IMR-90 (cell line): ENCODE data around the gene UQCRQ. TPM values are rescaled to one million over a fixed set of nuclear protein-coding genes. Genes with fewer than 3 reads are reported as not detected.

Source experiments
- ATAC-seq: fragments of 200-7000 bp; cut with Tn5 transposase; 2 replicates; pipeline ENCODE4 v1.9.1; 2020; ENCODE audit warnings: low read depth, mild to moderate bottlenecking, moderate library complexity
- BruUV-seq: library from RNA; stranded (reverse); fragments of 400-500 nt; replicated peaks from 2 replicates; lab custom pipeline; 2021; lab: Mats Ljungman, UMichigan
- CTCF ChIA-PET: fragments of 300-600 bp; formaldehyde crosslinking; extraction: SDS; loops from one replicate; lab custom pipeline; 2021; ENCODE audit warnings: antibody characterized with exemption; lab: Yijun Ruan, JAX
- POLR2A ChIA-PET: fragments of 300-600 bp; sonication (Branson Sonifier 250); formaldehyde crosslinking; loops from one replicate; lab custom pipeline; 2022; ENCODE audit warnings: antibody characterized with exemption; ENCODE audit not compliant: unreplicated experiment; lab: Charles Lee
- DNase-seq: peaks from one replicate; pipeline ENCODE4 v3.0.0; 2013
- H2AFZ ChIP-seq: replicated peaks from 2 replicates; pipeline ENCODE3; 2013; ENCODE audit warnings: low read length, mild to moderate bottlenecking; ENCODE audit not compliant: poor library complexity
- H2AK5ac ChIP-seq: 2 replicates; pipeline ENCODE4 v1.6.1; 2013; ENCODE audit warnings: low read depth, low read length, inconsistent platforms
- H2AK9ac ChIP-seq: replicated peaks from 2 replicates; pipeline ENCODE3; 2013; ENCODE audit warnings: mild to moderate bottlenecking, low read depth, low read length, moderate library complexity; ENCODE audit not compliant: poor library complexity
- H2BK120ac ChIP-seq: 2 replicates; pipeline ENCODE4 v1.6.1; 2013; ENCODE audit warnings: low read depth, low read length, inconsistent platforms
- H2BK15ac ChIP-seq: 3 replicates; pipeline ENCODE4 v1.6.1; 2013; ENCODE audit warnings: low read depth, low read length, inconsistent platforms
- H2BK20ac ChIP-seq: 2 replicates; pipeline ENCODE4 v1.6.1; 2013; ENCODE audit warnings: low read depth, mild to moderate bottlenecking, inconsistent platforms, low read length, moderate library complexity
- H2BK5ac ChIP-seq: 2 replicates; pipeline ENCODE4 v1.6.1; 2013; ENCODE audit warnings: mild to moderate bottlenecking, low read depth, low read length, inconsistent platforms; ENCODE audit not compliant: poor library complexity, severe bottlenecking
- H3K14ac ChIP-seq: replicated peaks from 2 replicates; pipeline ENCODE4 v1.6.1; 2013; ENCODE audit warnings: low read depth, low read length, inconsistent platforms
- H3K18ac ChIP-seq: 2 replicates; pipeline ENCODE4 v1.6.1; 2013; ENCODE audit warnings: low read depth, low read length, control low read depth
- H3K23ac ChIP-seq: 2 replicates; pipeline ENCODE4 v1.6.1; 2013; ENCODE audit warnings: low read depth, low read length, inconsistent platforms
- H3K27ac ChIP-seq: 2 replicates; pipeline ENCODE4 v1.5.1; 2013; ENCODE audit warnings: mild to moderate bottlenecking, control low read depth, low read length; ENCODE audit not compliant: insufficient read depth
- H3K27me3 ChIP-seq: 2 replicates; pipeline ENCODE4 v1.6.1; 2013; ENCODE audit warnings: low read length; ENCODE audit not compliant: control insufficient read depth, insufficient read depth
- H3K36me3 ChIP-seq: 2 replicates; pipeline ENCODE4 v1.6.1; 2013; ENCODE audit warnings: low read length, mixed read lengths; ENCODE audit not compliant: control insufficient read depth, insufficient read depth
- H3K4ac ChIP-seq: 2 replicates; pipeline ENCODE4 v1.6.1; 2013; ENCODE audit warnings: low read depth, low read length, inconsistent platforms
- H3K4me1 ChIP-seq: 2 replicates; pipeline ENCODE4 v1.6.1; 2013; ENCODE audit warnings: low read length, mixed read lengths; ENCODE audit not compliant: control insufficient read depth, insufficient read depth
- H3K4me2 ChIP-seq: 2 replicates; pipeline ENCODE4 v1.6.1; 2013; ENCODE audit warnings: low read depth, mild to moderate bottlenecking, control low read depth, low read length, moderate library complexity
- H3K4me3 ChIP-seq: 2 replicates; pipeline ENCODE4 v1.5.1; 2013; ENCODE audit warnings: low read depth, mild to moderate bottlenecking, control low read depth, low read length, moderate library complexity; ENCODE audit not compliant: insufficient read depth
- H3K56ac ChIP-seq: 2 replicates; pipeline ENCODE4 v1.6.1; 2013; ENCODE audit warnings: low read length, inconsistent platforms; ENCODE audit not compliant: insufficient read depth; ENCODE audit errors: extremely low read depth
- H3K79me1 ChIP-seq, 2 experiments: 2 replicates each; pipeline ENCODE4 v1.6.1; 2013; ENCODE audit warnings: low read length in 2 of 2, inconsistent platforms in 1 of 2, low read depth in 1 of 2
- H3K9ac ChIP-seq: 2 replicates; pipeline ENCODE4 v1.6.1; 2013; ENCODE audit warnings: low read depth, low read length, control low read depth
- H3K9me1 ChIP-seq: 2 replicates; pipeline ENCODE4 v1.6.1; 2013; ENCODE audit warnings: low read length, inconsistent platforms; ENCODE audit not compliant: insufficient read depth
- H3K9me3 ChIP-seq: 2 replicates; pipeline ENCODE4 v1.6.1; 2013; ENCODE audit warnings: low read length; ENCODE audit not compliant: control insufficient read depth, insufficient read depth
- H4K20me1 ChIP-seq: 2 replicates; pipeline ENCODE4 v1.6.1; 2013; ENCODE audit warnings: low read length, inconsistent platforms; ENCODE audit not compliant: insufficient read depth
- H4K5ac ChIP-seq: 2 replicates; pipeline ENCODE4 v1.6.1; 2013; ENCODE audit warnings: mild to moderate bottlenecking, low read depth, low read length, control low read depth
- H4K8ac ChIP-seq, 2 experiments: 2 replicates each; pipeline ENCODE4 v1.6.1; 2013; ENCODE audit warnings: low read depth in 2 of 2, low read length in 2 of 2, control low read depth in 1 of 2, inconsistent platforms in 1 of 2
- H4K91ac ChIP-seq: 2 replicates; pipeline ENCODE4 v1.6.1; 2013; ENCODE audit warnings: low read depth, low read length, inconsistent platforms; ENCODE audit not compliant: insufficient read depth
- MAZ ChIP-seq: IDR thresholded peaks from 2 replicates; pipeline ENCODE4 v1.6.1; 2012; ENCODE audit warnings: low read depth, mild to moderate bottlenecking, low read length, improper control_type of control experiment, moderate library complexity, borderline replicate concordance
- MXI1 ChIP-seq: IDR thresholded peaks from 2 replicates; pipeline ENCODE4 v1.6.1; 2012; ENCODE audit warnings: low read depth, mild to moderate bottlenecking, low read length, moderate library complexity, borderline replicate concordance
- POLR2A ChIP-seq: IDR thresholded peaks from 2 replicates; pipeline ENCODE4 v1.6.1; 2012; ENCODE audit warnings: mild to moderate bottlenecking, low read depth, low read length
- RAD21 ChIP-seq: IDR thresholded peaks from 2 replicates; pipeline ENCODE4 v1.6.1; 2012; ENCODE audit warnings: low read length, improper control_type of control experiment
- RCOR1 ChIP-seq: IDR thresholded peaks from 2 replicates; pipeline ENCODE4 v1.6.1; 2012; ENCODE audit warnings: mild to moderate bottlenecking, low read length, improper control_type of control experiment; ENCODE audit not compliant: insufficient replicate concordance
- RFX5 ChIP-seq: IDR thresholded peaks from 2 replicates; pipeline ENCODE4 v1.8.0; 2012; ENCODE audit warnings: low read depth, mild to moderate bottlenecking, low read length, moderate library complexity
- SMC3 ChIP-seq: fragments of 150-350 bp; IDR thresholded peaks from 2 replicates; pipeline ENCODE4 v1.6.1; 2016; ENCODE audit warnings: low read depth, mild to moderate bottlenecking, antibody characterized with exemption, low read length, moderate library complexity
- WGBS, 2 experiments: methylation state at CpG; one replicate each; pipeline versions ENCODE4 v1.1.5 to v1.1.7; 2013; ENCODE audit warnings: missing lambda C conversion rate in 2 of 2; ENCODE audit not compliant: insufficient read length in 1 of 2; ENCODE audit errors: extremely low coverage in 2 of 2; 5-methylcytosine and 5-hydroxymethylcytosine counted together
- dilution Hi-C: fragments of 300-500 bp; cut with HindIII; formaldehyde crosslinking; loops from one replicate; pipeline ENCODE4 v1.14.3; 2018; ENCODE audit warnings: low sequenced_read_pairs; ENCODE audit not compliant: unreplicated experiment
- in situ Hi-C: fragments of 300-500 bp; cut with MboI; formaldehyde crosslinking; loops from 3 replicates; pipeline ENCODE4 v1.14.3; 2019; ENCODE audit warnings: low sequenced_read_pairs, inconsistent platforms, mixed read lengths
- intact Hi-C: fragments of 100-400 bp; cut with micrococcal nuclease; formaldehyde crosslinking; loops from 2 replicates; pipeline ENCODE4 v1.10.0; 2022
- polyA plus RNA-seq, 3 experiments: library from polyadenylated mRNA; depleted of rRNA; stranded (reverse); fragments of >200 nt; gene quantifications; 2 replicates each; pipeline ENCODE4 v1.2.3, GENCODE V29; 2012; ENCODE audit warnings: low replicate concordance in 1 of 3
- total RNA-seq: library from RNA; depleted of rRNA; stranded (reverse); fragments of >200 nt; gene quantifications from 2 replicates; pipeline ENCODE4 v1.2.3, GENCODE V29; 2012
- TF ChIP-seq, protein P1 (sequence below): fragments of 150-350 bp; IDR thresholded peaks from 2 replicates; pipeline ENCODE4 v1.6.1; 2017; ENCODE audit warnings: mild to moderate bottlenecking, antibody characterized with exemption, low read length, low read depth
- TF ChIP-seq, protein P2 (sequence below): conservative IDR thresholded peaks from 2 replicates; pipeline ENCODE4 v1.5.1; 2012; ENCODE audit warnings: mild to moderate bottlenecking, low read depth, low read length, improper control_type of control experiment

Gene UQCRQ
- total and polyA plus RNA-seq, 2 of the 4 experiments (the other 2 are of a cell fraction), result 73.7 to 292 TPM

DNA sequence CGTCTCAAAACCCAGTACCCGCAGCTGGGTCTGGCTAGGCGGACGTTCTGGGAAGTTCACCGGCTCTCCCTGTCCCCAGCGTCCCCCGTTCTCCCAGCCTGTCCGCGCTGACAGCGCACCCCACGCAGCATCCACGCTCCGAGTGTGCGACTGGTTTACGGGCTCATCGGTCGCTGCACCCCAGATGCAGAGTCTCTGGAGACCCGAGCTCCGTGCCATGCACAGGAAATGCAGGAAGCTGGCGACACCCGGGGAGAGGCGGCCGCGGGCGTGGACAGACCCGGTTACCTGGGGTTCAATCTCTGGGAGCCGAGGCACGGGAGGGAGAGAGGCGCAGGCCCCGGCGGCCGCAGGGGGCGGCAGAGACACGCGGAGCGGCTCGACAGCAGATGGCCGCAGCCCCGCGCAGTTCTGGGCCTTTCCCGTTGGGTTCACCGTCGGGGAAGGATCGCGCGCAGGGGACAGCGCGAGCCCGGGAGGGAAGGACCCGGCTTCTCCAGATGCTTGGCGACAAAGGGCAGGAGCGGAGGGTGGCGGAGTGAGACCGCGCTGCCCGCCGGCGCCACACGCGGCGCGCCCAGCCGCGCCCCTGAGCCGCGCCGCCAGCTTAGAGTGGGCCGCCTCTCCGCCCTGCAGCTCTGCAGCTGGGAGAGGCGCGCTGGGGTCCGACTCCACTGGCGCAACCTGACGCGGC lies 36.6 kb upstream of the UQCRQ start:
- peak overlapping the region; percentile 83; the same call in 1 of the 2 replicates for H3K14ac ChIP-seq
- TF ChIP-seq, protein P1, sequence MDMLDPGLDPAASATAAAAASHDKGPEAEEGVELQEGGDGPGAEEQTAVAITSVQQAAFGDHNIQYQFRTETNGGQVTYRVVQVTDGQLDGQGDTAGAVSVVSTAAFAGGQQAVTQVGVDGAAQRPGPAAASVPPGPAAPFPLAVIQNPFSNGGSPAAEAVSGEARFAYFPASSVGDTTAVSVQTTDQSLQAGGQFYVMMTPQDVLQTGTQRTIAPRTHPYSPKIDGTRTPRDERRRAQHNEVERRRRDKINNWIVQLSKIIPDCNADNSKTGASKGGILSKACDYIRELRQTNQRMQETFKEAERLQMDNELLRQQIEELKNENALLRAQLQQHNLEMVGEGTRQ, result no peak
- TF ChIP-seq SMC3 (peak; percentile 64), POLR2A (peak; percentile 24; the same call in 1 of the 2 replicates), MXI1 (peak; percentile 78), RCOR1 (peak; percentile 62), MAZ (peak; percentile 73; the same call in 1 of the 2 replicates), RFX5 (no peak), RAD21 (peak; percentile 82)
- TF ChIP-seq, protein P2, sequence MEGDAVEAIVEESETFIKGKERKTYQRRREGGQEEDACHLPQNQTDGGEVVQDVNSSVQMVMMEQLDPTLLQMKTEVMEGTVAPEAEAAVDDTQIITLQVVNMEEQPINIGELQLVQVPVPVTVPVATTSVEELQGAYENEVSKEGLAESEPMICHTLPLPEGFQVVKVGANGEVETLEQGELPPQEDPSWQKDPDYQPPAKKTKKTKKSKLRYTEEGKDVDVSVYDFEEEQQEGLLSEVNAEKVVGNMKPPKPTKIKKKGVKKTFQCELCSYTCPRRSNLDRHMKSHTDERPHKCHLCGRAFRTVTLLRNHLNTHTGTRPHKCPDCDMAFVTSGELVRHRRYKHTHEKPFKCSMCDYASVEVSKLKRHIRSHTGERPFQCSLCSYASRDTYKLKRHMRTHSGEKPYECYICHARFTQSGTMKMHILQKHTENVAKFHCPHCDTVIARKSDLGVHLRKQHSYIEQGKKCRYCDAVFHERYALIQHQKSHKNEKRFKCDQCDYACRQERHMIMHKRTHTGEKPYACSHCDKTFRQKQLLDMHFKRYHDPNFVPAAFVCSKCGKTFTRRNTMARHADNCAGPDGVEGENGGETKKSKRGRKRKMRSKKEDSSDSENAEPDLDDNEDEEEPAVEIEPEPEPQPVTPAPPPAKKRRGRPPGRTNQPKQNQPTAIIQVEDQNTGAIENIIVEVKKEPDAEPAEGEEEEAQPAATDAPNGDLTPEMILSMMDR, result peak; percentile 88
- no peak overlapping the region for H3K18ac ChIP-seq
- H3K4me3 ChIP-seq, result peak overlapping the region; percentile 84
- peak overlapping the region; percentile 52; the same call in 1 of the 2 replicates for H3K27ac ChIP-seq
- no peak overlapping the region for H2BK20ac ChIP-seq
- ATAC-seq (peak; percentile 91), DNase-seq (peak; percentile 56)
- WGBS, 2 experiments, result 5% methylated on average over 41 of the region's 75 CpGs; no CpG with 5 or more reads in 1 of the 2 experiments
- intact Hi-C loops, result loop anchor here (1.0 kb wide), 2 partner anchors 36 to 53 kb away; partner anchors contain the start of genes GDF9 and UQCRQ
- H2BK120ac ChIP-seq, result 0 out of 2 replicates have a peak overlapping the region, but pooled peaks have one; percentile 48
- BruUV-seq, result no TSS peak
- ChIA-PET CTCF (interaction anchor here (0.6 to 1.2 kb wide), 7 partner anchors 12 to 242 kb away, joined by 3 to 7 read pairs (median 4); no protein-coding TSS in a partner anchor), POLR2A (no interaction called here)
- H3K23ac ChIP-seq, result no peak overlapping the region
- no peaks in the 10 kb centered on the region for H4K20me1 ChIP-seq
- H3K4me2 ChIP-seq, result peak overlapping the region; percentile 90
- peak overlapping the region; percentile 81 for H2AK9ac ChIP-seq
- H4K5ac ChIP-seq, result no peak overlapping the region
- dilution Hi-C loops, result no loop called here
- in situ Hi-C loops, result no loop called here
- H2AK5ac ChIP-seq, result no peak overlapping the region
- peak overlapping the region; percentile 73 for H3K9ac ChIP-seq
- H3K9me1 ChIP-seq, result peaks cover 4% of the 10 kb centered on the region; the same call in 1 of the 2 replicates
- H2AFZ ChIP-seq, result peak overlapping the region; percentile 99
- H3K79me1 ChIP-seq, result peaks cover 13 to 32% of the 10 kb centered on the region in 2 experiments; a peak in 3 of 4 replicates
- peaks cover 3% of the 10 kb centered on the region; the same call in 1 of the 2 replicates for H3K36me3 ChIP-seq
- no peak overlapping the region; the same call in 2 of the 3 replicates for H2BK15ac ChIP-seq
- no peaks in the 10 kb centered on the region for H3K27me3 ChIP-seq
- H4K8ac ChIP-seq, result peak overlapping the region; percentile 34 to 63; a peak in 3 of 4 replicates
- peak overlapping the region; percentile 32; the same call in 1 of the 2 replicates for H3K56ac ChIP-seq
- peaks cover 4% of the 10 kb centered on the region; the same call in 1 of the 2 replicates for H3K4me1 ChIP-seq
- no peak overlapping the region for H2BK5ac ChIP-seq
- peak overlapping the region; percentile 47; the same call in 1 of the 2 replicates for H4K91ac ChIP-seq
- peak overlapping the region; percentile 89 for H3K4ac ChIP-seq
- H3K9me3 ChIP-seq, result no peaks in the 10 kb centered on the region
